Stimulated activated CD8-positive, alpha-beta memory T cell treated with anti-CD3 and anti-CD28 coated beads, Interleukin-4, amount 100 ng/mL, for 24 hours (primary cell): ENCODE results near the gene DNAJC9.
"Not testable (repeated sequence)": the region's sequence is repeated elsewhere in the genome, so short reads cannot be mapped to it uniquely, and the experiment has no call there.

ENCODE experiments used
- DNase-seq: peaks from one replicate; pipeline ENCODE4 v3.0.0-alpha.2; 2020; ENCODE audit warnings: low read depth

Gene DNAJC9, protein sequence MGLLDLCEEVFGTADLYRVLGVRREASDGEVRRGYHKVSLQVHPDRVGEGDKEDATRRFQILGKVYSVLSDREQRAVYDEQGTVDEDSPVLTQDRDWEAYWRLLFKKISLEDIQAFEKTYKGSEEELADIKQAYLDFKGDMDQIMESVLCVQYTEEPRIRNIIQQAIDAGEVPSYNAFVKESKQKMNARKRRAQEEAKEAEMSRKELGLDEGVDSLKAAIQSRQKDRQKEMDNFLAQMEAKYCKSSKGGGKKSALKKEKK

DNA sequence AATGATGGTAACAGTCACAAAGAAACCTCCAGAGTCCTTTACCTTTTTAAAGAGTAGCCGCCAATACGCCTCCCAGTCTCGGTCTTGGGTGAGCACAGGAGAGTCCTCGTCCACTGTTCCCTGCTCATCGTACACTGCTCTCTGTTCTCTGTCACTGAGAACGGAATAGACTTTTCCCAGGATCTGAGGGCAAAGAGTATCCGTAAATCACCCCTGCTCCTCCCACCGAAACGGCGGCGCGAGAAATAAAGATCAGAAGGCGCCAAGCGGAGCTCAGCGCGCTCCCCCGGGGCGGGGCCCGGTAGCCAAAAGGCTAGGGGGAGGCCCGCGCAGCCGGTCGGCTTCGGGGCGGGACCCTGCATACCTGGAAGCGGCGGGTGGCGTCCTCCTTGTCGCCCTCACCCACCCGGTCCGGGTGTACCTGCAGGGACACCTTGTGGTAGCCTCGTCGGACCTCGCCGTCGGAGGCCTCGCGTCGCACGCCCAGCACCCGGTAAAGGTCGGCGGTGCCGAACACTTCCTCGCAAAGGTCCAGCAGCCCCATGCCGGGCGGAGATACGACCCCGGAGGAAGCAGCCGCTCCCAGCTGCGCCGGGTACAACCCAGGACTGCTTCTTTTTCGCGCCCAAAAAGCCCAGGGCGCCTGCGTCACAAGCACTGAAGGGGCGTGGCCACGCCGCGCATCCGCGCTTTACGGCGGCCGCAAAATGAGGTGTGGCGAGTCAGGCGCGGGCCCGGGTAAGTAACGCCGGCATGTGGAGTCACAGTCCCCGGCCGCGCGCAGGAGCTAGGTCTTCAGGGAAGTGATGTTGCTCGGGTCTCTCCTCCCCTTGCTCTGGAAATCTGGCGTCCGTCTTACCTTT, at the start of gene DNAJC9:
Gene DNAJC9, minus strand, starts transcription at position 610 of the 863 bp plus-strand sequence. Its CDS starts 66 bp downstream, at position 544.
- peak; percentile 97 for DNase-seq

DNA sequence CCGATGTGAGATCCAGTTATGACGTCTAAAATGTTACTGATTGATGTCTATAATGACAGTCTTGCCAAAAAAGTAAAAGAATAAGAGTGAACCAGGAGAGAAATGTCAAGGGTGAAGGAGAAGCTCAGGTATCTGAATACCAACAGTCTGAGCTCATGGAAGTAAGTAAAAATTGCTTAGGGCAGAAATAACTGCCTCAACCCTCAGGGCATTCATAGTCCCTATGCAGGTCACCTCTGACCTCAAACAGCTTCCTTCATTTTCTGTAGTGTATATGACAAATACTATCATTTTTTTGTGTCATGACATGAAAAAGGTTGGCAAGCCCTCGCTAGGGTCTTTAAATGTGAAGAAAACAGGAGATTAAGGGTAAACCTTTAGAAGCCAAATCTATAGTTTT, 46.4 kb upstream of the DNAJC9 start:
- no peak for DNase-seq

DNA sequence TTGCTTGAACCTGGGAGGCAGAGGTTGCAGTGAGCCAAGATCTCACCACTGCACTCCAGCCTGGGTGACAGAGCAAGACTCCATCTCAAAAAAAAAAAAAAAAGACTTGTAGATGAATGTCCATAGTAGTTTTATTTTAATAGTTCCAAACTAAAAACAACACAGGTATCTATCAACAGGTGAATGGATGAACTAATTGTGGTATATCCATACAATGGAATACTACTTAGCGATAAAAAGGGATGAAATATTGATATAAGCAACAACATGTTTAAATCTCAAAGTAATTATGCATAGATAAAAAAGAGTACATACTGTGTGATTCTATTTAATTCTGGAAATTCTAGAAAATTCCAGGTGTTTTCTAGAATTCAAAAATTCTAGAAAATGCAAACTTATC, 42.9 kb upstream of the DNAJC9 start:
- DNase-seq: no peak

DNA sequence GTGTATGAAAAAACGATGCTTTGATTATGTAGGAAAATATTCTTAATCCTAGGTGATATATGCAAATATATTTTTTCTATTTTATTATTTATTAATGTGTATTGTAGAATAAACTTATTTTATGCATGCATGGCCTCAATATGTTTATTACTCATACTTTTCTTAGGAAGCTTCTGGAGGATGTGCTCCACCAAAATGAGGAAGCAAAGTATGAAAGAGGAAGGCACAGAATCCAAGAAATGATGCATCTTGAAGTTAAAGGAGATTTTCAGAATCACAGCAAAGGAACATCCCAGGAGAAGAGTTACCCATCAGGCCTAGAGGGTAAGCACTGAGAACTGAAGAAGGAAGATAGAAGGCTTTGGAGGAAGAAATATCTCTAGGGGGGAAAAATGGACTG, 40.4 kb upstream of the DNAJC9 start:
- no peak for DNase-seq

DNA sequence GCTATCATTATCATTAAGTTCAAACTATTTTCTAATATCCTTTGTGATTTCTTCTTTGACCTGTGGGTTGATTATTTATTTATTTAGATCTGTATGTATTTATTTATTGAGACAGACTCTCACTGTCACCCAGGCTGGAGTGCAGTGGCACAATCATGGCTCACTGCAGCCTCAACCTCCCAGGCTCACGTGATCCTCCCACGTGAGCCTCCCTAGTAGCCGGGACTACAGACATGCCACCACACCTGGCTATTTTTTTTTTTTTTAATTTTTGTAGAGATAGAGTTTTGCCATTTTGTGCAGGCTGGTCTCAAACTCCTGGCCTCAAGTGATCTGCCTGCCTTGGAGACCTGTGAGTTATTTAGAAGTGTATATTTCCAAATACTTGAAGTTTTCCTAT, 34.0 kb upstream of the DNAJC9 start:
- DNase-seq: no peak

DNA sequence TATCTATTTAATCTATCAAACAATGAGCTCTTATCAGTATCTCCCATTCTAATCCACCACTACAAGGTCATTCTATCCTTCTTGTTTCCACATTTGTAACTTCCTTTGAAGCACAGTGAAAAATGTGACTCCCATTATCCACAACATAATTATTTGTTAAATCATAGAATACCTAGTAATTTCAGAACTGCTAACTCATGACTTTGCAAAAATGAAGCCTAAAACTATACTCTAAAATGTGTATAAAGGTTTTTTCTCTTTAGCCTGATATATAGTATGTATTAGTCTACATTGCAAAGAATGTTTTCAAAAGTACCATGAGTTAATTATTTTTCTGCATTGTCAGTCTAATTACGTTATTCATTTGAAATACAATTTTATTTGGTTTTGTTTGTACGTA, 17.4 kb upstream of the DNAJC9 start:
- no peak for DNase-seq

DNA sequence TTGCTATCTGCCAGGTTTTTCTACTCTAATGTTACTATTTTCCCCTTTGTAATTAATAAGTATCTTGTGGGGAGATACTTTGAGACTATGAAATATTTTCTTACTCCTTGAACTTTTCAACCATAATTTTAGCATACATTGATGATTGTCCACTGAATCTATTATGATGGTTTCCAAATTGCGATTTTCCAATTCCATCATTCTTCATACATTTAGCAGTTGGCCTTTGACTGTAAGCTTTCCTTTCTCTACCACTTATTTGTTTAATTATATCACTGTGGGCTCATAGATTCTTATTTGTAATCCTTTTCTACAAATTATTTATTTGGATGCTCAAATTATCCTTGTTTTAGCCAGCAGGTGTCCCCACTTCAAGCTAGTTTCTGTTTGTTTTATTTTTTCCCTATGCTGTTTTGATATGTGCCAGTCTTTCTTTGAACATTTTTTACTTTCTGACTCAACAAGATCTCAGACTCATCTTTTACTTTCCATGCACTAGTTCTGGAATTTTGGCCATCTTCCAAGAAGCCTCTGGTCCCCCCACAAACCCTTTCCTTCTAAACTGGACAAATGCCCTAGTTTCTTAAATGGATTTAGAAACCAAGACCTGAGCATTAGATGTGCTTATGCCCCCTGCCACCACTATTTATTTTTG, 16.8 kb upstream of the DNAJC9 start:
- no peak for DNase-seq

DNA sequence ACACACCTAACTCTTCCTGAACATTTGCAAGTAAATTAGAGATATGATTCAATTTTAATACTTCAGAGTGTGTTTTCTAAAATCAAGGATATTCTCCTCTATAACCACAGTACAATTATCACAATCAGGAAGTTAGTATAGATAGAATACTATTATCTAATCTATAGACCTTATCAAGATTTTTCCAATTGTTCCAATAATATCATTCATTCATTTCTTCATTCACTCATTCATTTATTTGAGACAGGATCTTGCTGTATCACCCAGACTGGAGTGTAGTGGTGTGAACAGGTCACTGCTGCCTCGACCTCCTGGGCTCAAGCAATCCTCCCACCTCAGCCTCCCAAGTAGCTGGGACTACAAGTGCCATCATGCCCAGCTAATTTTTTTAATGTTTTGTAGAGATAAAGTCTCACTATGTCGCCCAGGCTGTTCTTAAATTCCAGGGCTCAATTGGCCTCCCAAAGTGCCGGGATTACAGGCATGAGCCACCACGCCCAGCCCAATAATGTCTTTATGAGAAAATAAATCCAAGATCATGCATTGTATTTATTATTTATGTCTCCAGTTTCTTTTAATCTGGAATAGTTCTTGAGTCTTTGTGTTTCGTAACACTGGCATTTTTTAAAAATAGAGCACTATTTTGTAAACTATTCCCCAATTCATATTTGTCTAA, 16.0 kb upstream of the DNAJC9 start:
- DNase-seq: no peak

DNA sequence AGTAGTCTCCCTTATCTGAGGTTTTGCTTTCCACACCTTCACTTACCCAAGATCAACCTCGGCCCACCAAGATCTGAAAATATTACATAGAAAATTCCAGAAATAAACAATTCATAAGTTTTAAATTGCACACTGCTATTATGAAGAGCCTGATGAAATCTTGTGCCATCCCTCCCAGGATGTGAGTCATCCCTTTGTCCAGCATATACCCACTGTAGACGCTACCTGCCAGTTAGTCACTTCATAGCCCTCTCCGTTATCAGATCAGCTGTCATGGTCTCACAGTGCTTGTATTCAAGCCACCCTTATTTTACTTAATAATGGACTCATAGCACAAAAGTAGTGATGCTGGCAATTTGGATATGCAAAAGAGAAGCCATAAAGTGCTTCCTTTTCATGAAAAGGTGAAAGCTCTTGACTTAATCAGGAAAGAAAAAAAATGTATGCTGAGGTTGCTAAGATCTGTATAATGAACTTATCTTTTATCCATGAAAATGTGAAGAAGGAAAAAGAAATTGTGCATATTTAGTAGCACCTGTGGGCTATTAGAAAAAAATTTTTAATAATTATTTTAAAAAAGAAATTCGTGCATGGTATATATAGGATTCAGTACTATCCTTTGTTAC, 15.2 kb upstream of the DNAJC9 start:
- no peak for DNase-seq

DNA sequence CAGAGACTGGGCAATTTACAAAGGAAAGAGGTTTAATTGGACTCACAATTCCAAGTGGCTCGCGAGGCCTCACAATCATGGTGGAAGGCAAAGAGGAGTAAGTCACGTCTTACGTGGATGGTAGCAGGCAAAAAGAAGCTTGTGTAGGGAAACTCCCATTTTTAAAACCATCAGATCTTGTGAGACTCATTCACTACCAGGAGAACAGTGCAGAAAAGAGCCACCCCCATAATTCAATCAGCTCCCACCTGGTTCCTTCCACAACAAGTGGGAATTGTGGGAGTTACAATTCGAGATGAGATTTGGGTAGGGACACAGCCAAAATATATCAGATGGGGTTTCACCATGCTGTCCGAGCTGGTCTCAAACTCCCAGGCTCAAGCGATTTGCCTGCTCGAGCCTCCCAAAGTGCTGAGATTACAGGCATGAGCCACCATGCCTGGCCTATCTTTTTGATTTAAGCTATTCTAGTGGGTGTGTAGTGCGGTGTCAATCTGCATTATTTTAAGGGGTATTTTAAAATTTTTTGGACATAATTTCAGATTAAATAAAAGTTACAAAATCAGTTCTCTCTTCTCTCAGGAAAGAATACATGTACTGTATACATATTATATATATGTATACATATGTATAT, 14.4 kb upstream of the DNAJC9 start:
- no peak for DNase-seq

DNA sequence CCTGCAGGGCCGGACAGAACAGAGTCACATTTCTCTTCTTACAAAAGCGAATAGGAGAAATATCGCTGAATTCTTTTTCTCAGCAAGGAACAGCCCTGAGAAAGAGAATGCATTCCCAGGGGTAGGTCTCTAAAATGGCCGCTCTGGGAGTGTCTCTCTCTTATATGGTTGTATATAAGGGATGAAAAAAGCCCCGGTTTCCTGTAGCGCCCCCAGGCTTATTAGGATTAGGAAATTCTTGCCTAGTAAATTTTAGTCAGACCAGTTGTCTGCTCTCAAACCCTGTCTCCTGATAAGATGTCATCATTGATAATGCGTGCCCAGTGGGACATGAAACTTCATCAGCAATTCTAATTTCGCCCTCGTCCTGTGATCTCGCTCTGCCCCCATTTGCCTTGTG, 11.6 kb upstream of the DNAJC9 start:
- DNase-seq: not testable (repeated sequence)

DNA sequence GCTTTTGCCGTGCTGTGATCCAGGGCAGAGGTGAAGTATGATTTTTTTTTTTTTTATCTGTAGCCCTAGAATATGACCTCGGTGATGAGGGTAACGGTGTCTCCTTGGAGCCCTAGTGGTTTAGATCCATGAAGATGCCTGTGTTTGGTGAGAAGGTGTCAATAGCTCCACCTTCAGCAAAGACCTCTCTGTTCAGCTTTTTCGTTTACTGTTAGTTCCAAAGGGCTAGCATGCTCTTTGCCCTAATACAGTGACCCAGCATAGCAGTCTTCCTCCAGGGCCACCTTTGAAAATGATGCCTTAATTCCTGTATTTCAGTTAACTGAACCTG, 6.1 kb upstream of the DNAJC9 start:
- DNase-seq: no peak

DNA sequence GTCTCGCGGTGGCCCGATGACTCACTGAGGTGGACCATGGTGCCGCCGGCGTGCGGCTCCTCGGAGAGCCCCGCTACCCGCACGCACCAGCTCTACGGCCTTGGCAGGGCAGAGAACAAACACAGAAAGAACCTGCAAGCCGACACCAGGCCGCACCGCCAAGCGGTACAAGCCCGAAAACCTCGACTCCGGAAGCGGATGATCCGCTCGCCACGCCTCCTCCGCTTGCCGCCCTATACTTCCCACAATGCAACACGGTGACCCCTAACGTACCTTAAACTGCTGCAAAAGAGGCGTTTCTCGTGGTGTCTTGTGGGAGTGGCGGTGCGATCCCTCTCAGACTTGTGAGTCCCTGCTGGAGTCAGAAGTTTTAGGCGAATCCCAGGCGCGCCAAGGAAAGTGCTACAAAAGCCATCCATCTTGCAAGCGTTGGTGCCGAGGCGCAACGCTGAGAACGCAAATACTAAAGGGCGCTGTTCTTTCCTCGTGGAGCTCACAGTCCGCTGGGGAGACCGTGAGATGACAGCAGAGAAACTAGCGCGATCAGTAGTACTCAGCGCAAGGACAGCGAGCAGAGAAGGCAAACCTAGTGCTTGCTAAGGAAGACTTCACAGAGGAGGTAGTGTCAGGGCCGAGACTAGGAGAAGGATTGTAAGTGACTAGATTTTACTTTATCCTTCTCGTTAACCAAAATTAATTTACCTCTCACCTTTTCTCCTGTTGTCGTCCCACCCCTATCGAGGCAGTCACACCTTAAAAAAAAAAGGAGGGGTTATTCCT, 5.6 kb upstream of the DNAJC9 start, which contains the start of gene MRPS16:
Gene MRPS16, minus strand, starts transcription at position 200 of the 780 bp plus-strand sequence. Its CDS starts 162 bp downstream, at position 38.
- DNase-seq: peak; percentile 88

DNA sequence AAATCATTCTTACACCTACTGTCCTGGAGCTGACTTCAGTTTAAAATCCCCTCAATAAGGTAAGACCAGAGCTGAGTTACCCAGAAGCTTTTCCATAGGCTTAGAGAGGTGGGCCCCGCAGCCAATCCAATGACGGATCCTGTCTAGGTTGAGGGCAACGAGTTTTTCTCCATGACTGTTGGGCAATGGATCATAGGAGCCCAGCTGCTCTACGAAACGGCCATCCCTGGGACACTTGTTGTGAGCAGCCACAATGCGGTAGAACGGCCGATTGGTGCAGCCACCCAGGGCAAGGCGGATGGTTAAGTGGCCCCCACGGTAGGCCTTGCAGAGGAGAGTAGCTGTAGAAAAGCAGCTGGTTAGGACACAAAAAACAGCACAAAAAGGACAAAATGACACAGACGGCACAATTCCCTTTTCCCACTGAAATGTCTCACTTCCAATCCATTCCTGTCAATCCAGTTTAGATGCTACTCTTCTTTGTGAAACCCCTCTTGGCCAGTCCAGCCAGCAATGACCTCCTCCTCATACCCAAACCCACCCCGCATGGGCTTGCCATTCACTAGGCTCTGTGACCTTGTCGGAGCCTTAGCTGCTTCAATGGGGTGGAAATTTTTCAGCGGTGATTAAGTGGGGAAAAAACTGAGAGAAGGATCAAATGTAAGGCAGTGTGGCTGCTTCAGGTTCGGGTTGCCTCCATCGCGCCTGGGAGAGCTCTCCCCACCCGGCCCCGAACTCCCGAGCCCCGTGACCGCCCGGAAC, 4.8 kb upstream of the DNAJC9 start:
- no peak for DNase-seq

DNA sequence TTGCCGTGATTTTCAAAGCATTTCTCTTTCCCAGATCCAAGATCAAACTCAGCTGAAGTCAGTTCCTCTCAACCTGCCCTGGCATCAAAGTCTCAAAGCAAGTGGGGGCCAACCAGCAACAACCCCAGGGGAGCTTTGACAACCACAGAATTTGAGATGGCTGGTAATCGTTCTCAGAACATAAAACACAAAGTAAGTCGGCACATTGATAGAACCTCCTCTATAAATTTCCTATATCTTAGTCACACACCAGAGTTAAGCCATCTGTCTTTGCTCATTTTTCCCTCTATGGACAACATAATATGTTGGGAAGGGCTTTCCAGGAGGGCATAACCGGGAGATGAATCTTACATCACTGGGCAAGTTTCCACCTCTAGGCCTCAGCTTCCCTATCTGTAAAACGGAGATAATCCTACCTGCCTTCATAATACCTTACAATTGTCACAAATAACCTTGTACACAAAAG, 1.2 kb upstream of the DNAJC9 start:
- DNase-seq: no peak

DNA sequence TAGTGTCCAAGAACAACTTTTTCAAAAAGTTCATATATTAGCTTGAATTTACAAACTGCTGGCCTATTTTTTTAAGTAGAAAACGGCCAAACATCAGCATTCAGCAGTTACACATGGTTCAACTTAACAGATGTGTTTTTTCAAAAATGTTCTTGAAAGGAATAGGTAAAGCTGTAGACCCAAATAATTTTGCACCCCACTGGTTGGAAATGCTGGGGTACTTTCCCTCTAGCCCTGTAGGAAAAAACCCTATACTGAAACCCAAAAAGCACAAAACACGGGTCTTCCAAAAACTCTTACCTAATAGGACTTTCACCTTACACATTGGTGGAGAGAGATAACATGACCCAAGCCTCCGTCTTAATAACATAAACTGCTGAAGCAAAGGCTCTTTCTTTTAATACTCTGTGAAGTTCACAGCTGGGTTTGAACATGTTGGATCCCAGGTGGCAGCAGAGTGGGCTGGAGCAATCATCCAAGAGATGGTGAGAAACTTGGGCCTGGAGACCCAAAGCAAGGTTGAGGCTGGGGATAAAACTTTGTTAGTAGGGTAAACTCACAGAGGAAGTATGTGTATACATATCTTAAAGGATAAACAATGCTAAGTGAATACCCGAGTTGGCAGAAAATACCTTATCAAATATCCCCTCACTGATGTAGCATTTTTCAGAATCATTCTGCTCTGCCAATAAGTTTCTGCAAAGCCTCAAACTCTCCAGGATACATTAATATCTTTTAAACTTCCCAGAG, 629 bp upstream of the DNAJC9 start:
- DNase-seq: no peak

DNA sequence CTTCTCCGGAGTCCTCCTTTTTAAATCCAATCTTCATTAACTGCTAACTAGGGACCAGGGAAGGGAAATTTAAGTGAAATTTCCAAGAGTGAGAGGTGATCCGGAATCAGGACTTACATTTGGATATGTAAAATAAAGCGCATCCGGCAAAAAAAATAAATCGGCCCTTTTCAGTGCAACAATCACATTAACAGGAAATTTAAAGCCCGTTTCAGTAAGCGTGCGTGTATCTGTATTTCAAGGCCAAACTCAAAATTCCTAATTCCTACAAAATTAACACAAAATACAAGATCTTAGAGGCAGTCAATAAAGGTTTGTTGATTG, 771 bp downstream of the DNAJC9 start:
- DNase-seq: no peak

DNA sequence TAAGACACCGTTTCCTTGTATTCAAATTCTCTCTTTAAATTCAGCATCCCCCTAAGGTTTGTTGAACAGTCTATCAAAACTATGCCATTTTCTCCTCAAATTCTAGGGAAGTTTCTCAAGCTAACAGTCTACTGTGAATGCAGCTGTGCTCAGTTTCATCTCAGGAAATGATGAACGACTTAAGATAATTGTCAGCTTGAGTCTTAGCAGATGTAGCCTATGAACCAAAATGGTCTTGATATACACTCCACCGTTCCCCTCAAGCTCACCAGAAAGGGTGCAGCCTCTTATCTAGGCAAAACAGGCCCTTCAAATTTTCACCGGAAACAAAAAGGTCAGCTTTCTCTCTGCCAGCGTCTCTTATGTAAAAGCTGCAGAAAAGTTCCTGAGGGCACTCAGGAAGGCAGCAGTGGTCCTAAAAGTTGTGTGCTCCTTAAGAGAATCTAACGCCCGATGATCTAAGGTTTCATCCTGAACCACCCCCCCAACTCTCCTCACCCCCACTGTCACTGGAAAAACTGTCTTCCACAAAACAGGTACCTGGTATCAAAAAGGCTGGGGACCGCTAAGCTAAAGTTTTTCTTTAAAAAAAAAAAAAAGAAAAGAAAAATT, 2.1 kb downstream of the DNAJC9 start:
- no peak for DNase-seq

DNA sequence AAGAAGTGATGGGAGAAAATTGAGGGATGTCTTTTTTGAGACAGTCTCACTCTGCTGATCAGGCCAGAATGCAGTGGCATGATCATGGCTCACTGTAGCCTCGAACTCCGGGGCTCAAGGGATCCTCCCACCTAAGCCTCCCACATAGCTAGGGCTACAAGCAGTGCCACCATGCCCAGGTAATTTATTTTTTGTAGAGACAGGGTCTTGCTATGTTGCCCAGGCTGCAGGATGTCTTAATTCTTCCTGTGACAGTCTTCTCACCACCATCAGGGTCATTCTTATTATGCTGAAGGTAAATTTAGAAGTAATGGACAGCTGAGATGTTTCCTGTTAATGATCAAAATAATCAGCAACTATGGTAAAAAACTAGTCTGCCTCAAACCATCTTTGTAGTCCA, 7.1 kb downstream of the DNAJC9 start:
- DNase-seq: no peak
